Dermis blood vessel endothelial cell (primary cell): Measurements from ENCODE around the gene PLXND1. TPM values are rescaled to one million over a fixed set of nuclear protein-coding genes. Genes with fewer than 3 reads are reported as not detected.
A peak's percentile ranks its signal among the peaks of the same experiment; 100 is the strongest.
"Not testable (repeated sequence)": the region's sequence is repeated elsewhere in the genome, so short reads cannot be mapped to it uniquely, and the experiment has no call there.

Experiments used
- DNase-seq: peaks from one replicate; pipeline ENCODE4 v3.0.0; 2010
- total RNA-seq: library from RNA; depleted of rRNA; stranded (reverse); fragments of >200 nt; gene quantifications from 2 replicates; pipeline ENCODE4 v1.2.3, GENCODE V29; 2014

Gene PLXND1
- 415 and 872 TPM in 2 replicates for total RNA-seq

GRCh38 chr3:129606636-129607390 is at the start of gene PLXND1:
Gene PLXND1 (minus strand): TSS chr3:129606676. CDS start chr3:129606639, 37 bp downstream.
- DNase-seq = peak; percentile 76

- no peak for DNase-seq
Measured at GRCh38 chr3:129655291-129655700, 48.8 kb upstream of the PLXND1 start.

GRCh38 chr3:129654131-129654530 is 47.7 kb upstream of the PLXND1 start:
- DNase-seq = no peak

GRCh38 chr3:129653019-129653418 is 46.5 kb upstream of the PLXND1 start:
- no peak for DNase-seq

- peak; percentile 77 for DNase-seq
Measured at GRCh38 chr3:129651435-129652202, 45.1 kb upstream of the PLXND1 start.

- peak; percentile 83 for DNase-seq
Measured at GRCh38 chr3:129650256-129650872, 43.9 kb upstream of the PLXND1 start.

GRCh38 chr3:129648391-129648790 is 41.9 kb upstream of the PLXND1 start:
- DNase-seq = no peak

- DNase-seq = no peak
Measured at GRCh38 chr3:129645286-129645685, 38.8 kb upstream of the PLXND1 start.

GRCh38 chr3:129644836-129645235 is 38.4 kb upstream of the PLXND1 start:
- no peak for DNase-seq

- DNase-seq = not testable (repeated sequence)
Measured at GRCh38 chr3:129641567-129642260, 35.2 kb upstream of the PLXND1 start.

- not testable (repeated sequence) for DNase-seq
Measured at GRCh38 chr3:129640985-129641384, 34.5 kb upstream of the PLXND1 start.

GRCh38 chr3:129638481-129638880 is 32.0 kb upstream of the PLXND1 start:
- no peak for DNase-seq

GRCh38 chr3:129636082-129636481 is 29.6 kb upstream of the PLXND1 start:
- DNase-seq = no peak

- DNase-seq = no peak
Measured at GRCh38 chr3:129635656-129636055, 29.2 kb upstream of the PLXND1 start.

- DNase-seq = no peak
Measured at GRCh38 chr3:129633751-129634481, 27.4 kb upstream of the PLXND1 start.

GRCh38 chr3:129632977-129633376 is 26.5 kb upstream of the PLXND1 start:
- no peak for DNase-seq

- DNase-seq = no peak
Measured at GRCh38 chr3:129632556-129632955, 26.1 kb upstream of the PLXND1 start.

- DNase-seq = no peak
Measured at GRCh38 chr3:129632056-129632455, 25.6 kb upstream of the PLXND1 start.

GRCh38 chr3:129629011-129629410 is 22.5 kb upstream of the PLXND1 start:
- DNase-seq = no peak

GRCh38 chr3:129628169-129628522 is 21.7 kb upstream of the PLXND1 start:
- no peak for DNase-seq

GRCh38 chr3:129627350-129628168 is 21.1 kb upstream of the PLXND1 start:
- peak; percentile 93 for DNase-seq
